Measurements from ENCODE around the gene SND1.

Gene SND1

DNA sequence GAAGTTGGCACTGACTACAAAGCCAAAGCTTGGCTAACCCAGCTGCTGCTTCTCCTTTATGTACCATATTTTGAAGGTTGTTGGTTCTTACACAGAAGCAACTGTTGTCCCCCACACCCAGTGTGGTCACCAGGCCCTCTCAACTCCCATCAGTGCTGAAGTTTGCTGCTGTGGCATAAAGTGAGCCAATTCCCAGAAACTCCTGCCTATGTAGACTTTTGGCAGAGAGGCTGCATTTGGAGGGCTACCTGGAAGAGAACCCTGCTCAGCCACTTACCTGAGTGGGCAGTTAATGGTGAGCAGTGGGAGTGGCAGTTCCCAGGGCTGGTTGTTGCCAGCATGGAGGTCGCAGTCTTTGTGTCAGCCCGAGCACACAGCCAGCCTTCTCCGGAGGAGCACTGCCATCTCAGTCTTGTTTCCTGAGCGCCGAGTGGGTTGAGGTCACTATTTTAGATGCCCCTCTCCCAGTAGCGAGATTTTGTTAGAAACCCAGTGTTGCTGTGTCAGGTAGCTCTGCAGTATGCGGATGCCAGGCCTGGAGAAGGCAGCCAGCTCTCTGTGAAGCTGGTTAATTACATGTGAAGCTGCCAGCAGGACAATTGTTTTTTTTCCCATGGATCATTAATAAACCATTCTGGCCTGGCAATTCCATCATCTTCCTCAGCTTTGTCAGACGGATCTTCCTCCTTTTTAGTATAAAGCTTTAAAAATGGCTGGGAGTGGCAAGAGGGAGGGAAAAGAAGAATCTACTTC lies 354.7 kb downstream of the SND1 start:
- in situ Hi-C loops (cut with MboI; ENCODE audit: low sequenced_read_pairs, unreplicated experiment) = no loop called here
- no peak for DNase-seq (ENCODE audit: low spot score)
- TF ChIP-seq, protein P1, sequence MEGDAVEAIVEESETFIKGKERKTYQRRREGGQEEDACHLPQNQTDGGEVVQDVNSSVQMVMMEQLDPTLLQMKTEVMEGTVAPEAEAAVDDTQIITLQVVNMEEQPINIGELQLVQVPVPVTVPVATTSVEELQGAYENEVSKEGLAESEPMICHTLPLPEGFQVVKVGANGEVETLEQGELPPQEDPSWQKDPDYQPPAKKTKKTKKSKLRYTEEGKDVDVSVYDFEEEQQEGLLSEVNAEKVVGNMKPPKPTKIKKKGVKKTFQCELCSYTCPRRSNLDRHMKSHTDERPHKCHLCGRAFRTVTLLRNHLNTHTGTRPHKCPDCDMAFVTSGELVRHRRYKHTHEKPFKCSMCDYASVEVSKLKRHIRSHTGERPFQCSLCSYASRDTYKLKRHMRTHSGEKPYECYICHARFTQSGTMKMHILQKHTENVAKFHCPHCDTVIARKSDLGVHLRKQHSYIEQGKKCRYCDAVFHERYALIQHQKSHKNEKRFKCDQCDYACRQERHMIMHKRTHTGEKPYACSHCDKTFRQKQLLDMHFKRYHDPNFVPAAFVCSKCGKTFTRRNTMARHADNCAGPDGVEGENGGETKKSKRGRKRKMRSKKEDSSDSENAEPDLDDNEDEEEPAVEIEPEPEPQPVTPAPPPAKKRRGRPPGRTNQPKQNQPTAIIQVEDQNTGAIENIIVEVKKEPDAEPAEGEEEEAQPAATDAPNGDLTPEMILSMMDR (IDR thresholded peaks at IDR 0.05; ENCODE audit: borderline replicate concordance, control extremely low read depth, extremely low read depth, insufficient read depth, missing control alignments) = no peak

DNA sequence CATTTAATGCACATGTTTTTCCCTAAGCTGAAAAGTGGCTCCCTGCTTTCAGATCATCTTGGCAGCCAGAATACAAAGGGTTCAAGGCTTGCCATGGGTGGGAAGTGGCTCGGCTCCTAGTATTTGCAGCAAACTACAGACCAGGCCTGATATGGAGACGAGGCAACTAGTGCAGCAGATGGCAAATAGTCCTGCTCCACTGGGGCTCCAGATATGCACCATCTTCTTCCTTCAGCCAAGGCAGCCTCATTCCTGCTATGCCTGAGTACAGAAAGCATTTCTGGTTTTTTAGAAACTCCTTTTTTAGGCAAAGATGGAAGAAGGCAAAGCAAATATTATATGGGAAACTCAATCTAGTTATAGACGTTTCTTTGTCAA lies 355.3 kb downstream of the SND1 start:
- in situ Hi-C loops (cut with MboI; ENCODE audit: low sequenced_read_pairs, unreplicated experiment) = no loop called here
- no peak for DNase-seq (ENCODE audit: low spot score)
- TF ChIP-seq, protein P1 (IDR thresholded peaks at IDR 0.05; ENCODE audit: borderline replicate concordance, control extremely low read depth, extremely low read depth, insufficient read depth, missing control alignments) = no peak

DNA sequence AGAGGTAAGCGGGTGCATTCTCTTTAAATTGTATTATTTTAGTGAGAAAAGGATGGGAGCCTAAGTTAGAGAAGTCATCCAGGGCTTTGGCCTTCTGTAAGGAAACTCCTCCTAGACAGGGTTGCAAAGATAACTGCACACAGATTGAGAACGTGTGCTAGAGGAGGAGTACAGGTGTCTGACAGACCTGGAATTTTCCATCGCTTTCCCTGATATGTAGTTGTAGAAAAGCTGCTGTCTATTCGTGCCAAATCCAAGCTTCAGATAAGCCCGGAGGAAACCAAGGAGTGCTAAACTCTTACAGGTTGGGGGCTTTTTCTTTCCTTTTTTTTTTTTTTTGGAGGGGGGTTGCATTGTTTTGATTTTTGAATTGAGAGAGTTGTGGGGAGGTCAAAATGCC lies 356.1 kb downstream of the SND1 start:
- TF ChIP-seq, protein P1 (IDR thresholded peaks at IDR 0.05; ENCODE audit: borderline replicate concordance, control extremely low read depth, extremely low read depth, insufficient read depth, missing control alignments) = no peak

DNA sequence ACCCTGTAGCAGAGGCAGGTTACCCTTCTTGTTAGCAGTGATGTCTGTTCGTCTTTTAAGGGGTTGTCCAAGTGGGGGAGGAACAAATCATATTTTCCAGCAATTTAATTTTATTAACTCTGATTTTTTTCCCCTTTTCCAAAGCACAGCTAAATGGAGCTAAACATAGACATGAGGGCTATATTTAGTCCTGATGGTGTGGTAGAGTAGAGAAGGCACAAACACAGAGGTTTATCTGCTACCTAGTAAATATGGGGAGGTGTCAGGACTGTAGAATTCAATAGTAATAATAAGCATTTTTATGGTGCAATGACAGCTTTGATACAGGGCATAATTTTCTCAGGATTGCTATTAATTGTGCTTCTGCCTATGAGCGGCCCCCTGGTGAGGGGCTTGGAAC lies 356.8 kb downstream of the SND1 start:
- DNase-seq (ENCODE audit: low spot score) = no peak
- TF ChIP-seq, protein P1 (IDR thresholded peaks at IDR 0.05; ENCODE audit: borderline replicate concordance, control extremely low read depth, extremely low read depth, insufficient read depth, missing control alignments) = no peak
- in situ Hi-C loops (cut with MboI; ENCODE audit: low sequenced_read_pairs, unreplicated experiment) = no loop called here

More for the DNA sequence above, 356.1 kb downstream of the SND1 start:
- in situ Hi-C loops (cut with MboI; ENCODE audit: low sequenced_read_pairs, unreplicated experiment) = no loop called here
- DNase-seq (ENCODE audit: low spot score) = no peak

DNA sequence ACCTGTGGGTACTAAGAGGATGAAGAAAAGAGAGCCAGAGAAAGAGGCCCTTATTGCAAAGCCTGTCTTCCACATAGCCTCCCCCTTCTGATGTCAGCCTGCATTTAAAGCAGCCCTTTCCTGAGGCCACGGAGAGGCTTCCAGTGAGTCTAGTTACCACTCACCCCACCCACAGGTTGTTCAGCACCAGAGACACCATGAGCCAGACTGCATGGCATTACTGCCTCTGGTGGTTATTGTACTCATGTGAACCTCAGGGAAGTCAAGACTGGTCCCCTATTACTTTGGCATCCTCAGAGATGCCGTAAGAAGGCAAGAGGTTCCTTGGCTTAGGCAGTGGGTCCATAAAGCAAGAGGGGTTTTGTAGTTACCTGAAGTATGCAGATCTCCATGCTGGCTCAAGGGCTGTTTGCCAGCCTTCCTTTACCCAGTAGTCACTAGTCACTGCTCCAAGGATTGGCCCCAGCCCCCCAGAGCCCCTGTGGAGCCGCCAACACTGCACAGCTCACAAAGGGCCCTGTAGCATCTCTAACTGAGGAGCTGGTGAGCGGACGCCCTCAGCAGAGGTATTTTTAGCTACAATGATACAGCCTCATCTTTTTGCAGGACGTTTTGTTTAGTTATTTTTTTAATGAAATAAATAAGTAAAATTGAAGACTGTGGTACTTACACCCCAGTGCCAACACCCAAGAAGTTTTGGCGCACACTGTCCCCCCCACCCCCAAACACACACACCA lies 358.6 kb downstream of the SND1 start:
- in situ Hi-C loops (cut with MboI; ENCODE audit: low sequenced_read_pairs, unreplicated experiment) = no loop called here
- no peak for DNase-seq (ENCODE audit: low spot score)
- TF ChIP-seq, protein P1 (IDR thresholded peaks at IDR 0.05; ENCODE audit: borderline replicate concordance, control extremely low read depth, extremely low read depth, insufficient read depth, missing control alignments) = no peak

DNA sequence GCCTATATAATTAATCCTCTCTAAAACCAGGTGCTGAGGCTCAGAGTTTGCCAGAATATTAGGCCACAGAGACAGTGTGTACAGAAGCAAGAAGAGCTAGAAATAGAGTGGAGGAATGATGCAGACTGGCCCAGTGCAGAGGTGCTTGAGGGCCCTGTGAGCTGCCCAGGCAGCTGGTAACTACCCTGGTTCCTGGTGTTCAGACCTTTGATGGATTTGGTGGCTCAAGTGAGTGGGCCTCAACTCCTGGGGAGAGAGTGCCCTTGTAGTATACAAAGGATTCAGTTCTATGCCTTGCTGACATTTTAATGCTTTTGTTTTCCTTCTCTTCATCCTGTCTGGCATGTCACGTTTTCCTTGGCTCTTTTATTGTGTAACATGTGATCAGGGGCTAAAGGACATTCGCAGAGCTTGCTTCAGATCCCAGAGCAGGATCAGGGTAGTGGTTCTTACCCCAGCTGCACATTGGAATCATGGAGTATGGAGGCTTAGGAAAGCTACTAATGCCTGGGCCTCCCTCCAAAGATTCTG lies 359.2 kb downstream of the SND1 start:
- TF ChIP-seq, protein P1 (IDR thresholded peaks at IDR 0.05; ENCODE audit: borderline replicate concordance, control extremely low read depth, extremely low read depth, insufficient read depth, missing control alignments) = no peak
- DNase-seq (ENCODE audit: low spot score) = no peak
- in situ Hi-C loops (cut with MboI; ENCODE audit: low sequenced_read_pairs, unreplicated experiment) = no loop called here

Data from GM13976 (cell line).